ENCODE results near the gene TNFSF13. TPM values are rescaled to one million over a fixed set of nuclear protein-coding genes. Genes with fewer than 3 reads are reported as not detected.

Gene TNFSF13
- total and polyA plus RNA-seq, 2 of the 8 experiments (the other 6 are each of a cell fraction or from before 2014, with no cell fraction given), result 2.1 to 2.6 TPM

DNA sequence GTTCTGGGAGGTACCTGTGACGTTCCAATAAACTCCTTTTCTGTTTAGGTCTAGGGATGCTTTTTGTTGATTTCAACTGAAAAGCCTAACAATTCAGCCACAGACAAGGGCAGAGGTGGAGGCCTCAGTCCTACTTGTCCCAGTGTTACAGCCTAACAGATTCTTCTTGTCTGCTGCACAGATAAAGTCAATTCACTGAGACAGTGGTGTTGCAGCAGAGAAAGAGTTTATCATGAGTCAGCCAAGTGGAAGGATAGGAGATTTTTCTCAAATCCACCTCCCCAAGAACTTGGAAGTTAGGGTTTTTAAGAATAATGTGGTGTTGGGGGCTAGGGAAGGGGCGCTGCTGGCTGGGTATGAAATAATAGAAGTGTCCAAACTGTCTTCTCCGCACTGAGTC, 20.5 kb upstream of the TNFSF13 start (continued):
- no peak for TF ChIP-seq MAFK (IDR thresholded peaks at IDR 0.05; ENCODE audit: low read depth, low read length)

All from H1 (cell line).